Stimulated activated CD4-positive, alpha-beta T cell treated with anti-CD3 and anti-CD28 coated beads, Interleukin-15, amount 100 ng/mL, for 48 hours (primary cell): ENCODE measurements around the gene IL9R.
"Not testable (repeated sequence)": the region's sequence is repeated elsewhere in the genome, so short reads cannot be mapped to it uniquely, and the experiment has no call there.

Source experiments
- DNase-seq, 2 donors: peaks; one replicate each; pipeline ENCODE4 v3.0.0-alpha.2; 2020; ENCODE audit warnings: low read depth in 2 of 2

The IL9R gene

DNA sequence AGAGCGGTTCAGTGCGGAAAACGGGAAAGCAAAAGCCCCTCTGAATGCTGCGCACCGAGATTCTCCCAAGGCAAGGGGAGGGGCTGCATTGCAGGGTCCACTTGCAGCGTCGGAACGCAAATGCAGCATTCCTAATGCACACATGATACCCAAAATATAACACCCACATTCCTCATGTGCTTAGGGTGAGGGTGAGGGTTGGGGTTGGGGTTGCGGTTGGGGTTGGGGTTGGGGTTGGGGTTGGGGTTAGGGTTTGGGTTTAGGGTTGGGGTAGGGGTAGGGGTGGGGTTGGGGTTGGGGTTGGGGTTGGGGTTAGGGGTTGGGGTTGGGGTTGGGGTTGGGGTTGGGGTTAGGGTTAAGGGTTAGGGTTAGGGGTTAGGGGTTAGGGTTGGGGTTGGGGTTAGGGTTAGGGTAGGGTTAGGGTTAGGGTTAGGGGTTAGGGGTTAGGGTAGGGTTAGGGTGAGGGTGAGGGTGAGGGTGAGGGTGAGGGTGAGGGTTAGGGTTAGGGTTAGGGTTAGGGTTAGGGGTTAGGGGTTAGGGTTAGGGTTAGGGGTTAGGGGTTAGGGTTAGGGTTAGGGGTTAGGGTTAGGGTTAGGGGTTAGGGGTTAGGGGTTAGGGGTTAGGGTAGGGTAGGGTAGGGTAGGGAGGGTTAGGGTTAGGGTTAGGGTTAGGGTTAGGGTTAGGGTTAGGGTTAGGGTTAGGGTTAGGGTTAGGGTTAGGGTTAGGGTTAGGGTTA lies 32.4 kb downstream of the IL9R start:
- DNase-seq = not testable (repeated sequence)

DNA sequence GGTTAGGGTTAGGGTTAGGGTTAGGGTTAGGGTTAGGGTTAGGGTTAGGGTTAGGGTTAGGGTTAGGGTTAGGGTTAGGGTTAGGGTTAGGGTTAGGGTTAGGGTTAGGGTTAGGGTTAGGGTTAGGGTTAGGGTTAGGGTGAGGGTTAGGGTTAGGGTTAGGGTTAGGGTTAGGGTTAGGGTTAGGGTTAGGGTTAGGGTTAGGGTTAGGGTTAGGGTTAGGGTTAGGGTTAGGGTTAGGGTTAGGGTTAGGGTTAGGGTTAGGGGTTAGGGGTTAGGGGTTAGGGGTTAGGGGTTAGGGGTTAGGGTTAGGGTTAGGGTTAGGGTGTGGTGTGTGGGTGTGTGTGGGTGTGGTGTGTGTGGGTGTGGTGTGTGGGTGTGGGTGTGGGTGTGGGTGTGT lies 33.0 kb downstream of the IL9R start:
- not testable (repeated sequence) for DNase-seq
